Right ventricle myocardium inferior (tissue), 1 donor: ENCODE data around the gene BBOF1. TPM values are rescaled to one million over a fixed set of nuclear protein-coding genes. Genes with fewer than 3 reads are reported as not detected.
"Not testable (repeated sequence)": the region's sequence is repeated elsewhere in the genome, so short reads cannot be mapped to it uniquely, and the experiment has no call there.

ENCODE experiments used
- ATAC-seq: fragments of 200-7000 bp; cut with Tn5 transposase; one replicate; pipeline ENCODE4 v1.9.1; 2020; ENCODE audit warnings: mild to moderate bottlenecking, moderate library complexity
- DNase-seq: peaks from one replicate; pipeline ENCODE4 v3.0.0; 2021; ENCODE audit errors: missing footprints
- intact Hi-C: fragments of 100-400 bp; cut with DNase I; formaldehyde crosslinking; loops from one replicate; pipeline ENCODE4 v1.11.0; 2022
- long read RNA-seq: library from polyadenylated mRNA; unstranded; transcript quantifications from one replicate; pipeline ENCODE4 v2.0.0, GENCODE V29; 2021
- total RNA-seq: library from RNA; stranded (reverse); fragmentation: NEBNext Ultra II Directional; extraction: Animal tissue kit (Norgen Biotek cat#: 25700); gene quantifications from one replicate; pipeline ENCODE4 v1.2.1, GENCODE V29; 2021
- donor health status: DM: no; HTN: yes; CAD: no; lungs with severe emphysema.

BBOF1 gene
- total RNA-seq, result 3.0 TPM
- long read RNA-seq, partial matches to known transcripts, result 0 of 5 reads
- long read RNA-seq, other reads (novel, unspliced or antisense), result 5 of 5 reads

GRCh38 chr14:74018586-74019407, at the start of gene BBOF1, which contains the start of gene ENTPD5:
TSS of gene BBOF1 (plus strand) at chr14:74019349. CDS start at chr14:74019479, 130 bp downstream.
TSS of gene ENTPD5 (minus strand) at chr14:74019288. CDS start at chr14:73988102, 31,186 bp downstream.
- ATAC-seq (peak; percentile 99), DNase-seq (peak; percentile 92)
- intact Hi-C loops, result loop anchor here (1.0 to 2.0 kb wide), 2 partner anchors 66 to 68 kb away; partner anchors contain the start of genes ALDH6A1, COQ6, FAM161B and LIN52

- intact Hi-C loops, result no loop called here
- DNase-seq, result no peak
- ATAC-seq, result no peak
Measured at GRCh38 chr14:73973497-73973896, 45.7 kb upstream of the BBOF1 start.

GRCh38 chr14:73976125-73976524, 43.0 kb upstream of the BBOF1 start:
- DNase-seq (no peak), ATAC-seq (no peak)
- intact Hi-C loops, result no loop called here

- no peak for DNase-seq
- ATAC-seq, result no peak
- intact Hi-C loops, result no loop called here
Measured at GRCh38 chr14:73977896-73978295, 41.3 kb upstream of the BBOF1 start.

- ATAC-seq (no peak), DNase-seq (no peak)
- intact Hi-C loops, result no loop called here
Measured at GRCh38 chr14:73988065-73988464, 31.1 kb upstream of the BBOF1 start.

GRCh38 chr14:73988656-73989055, 30.5 kb upstream of the BBOF1 start:
- DNase-seq, ATAC-seq, intact Hi-C loops: not testable (repeated sequence)

- no peak for DNase-seq
- intact Hi-C loops, result no loop called here
- ATAC-seq, result no peak
Measured at GRCh38 chr14:73991092-73991491, 28.1 kb upstream of the BBOF1 start.

GRCh38 chr14:73994926-73995325, 24.2 kb upstream of the BBOF1 start:
- DNase-seq, intact Hi-C loops, ATAC-seq: not testable (repeated sequence)

- intact Hi-C loops, result no loop called here
- DNase-seq, result no peak
- no peak for ATAC-seq
Measured at GRCh38 chr14:73995977-73996378, 23.2 kb upstream of the BBOF1 start.

GRCh38 chr14:73996731-73997107, 22.4 kb upstream of the BBOF1 start:
- no peak for ATAC-seq
- intact Hi-C loops, result no loop called here
- DNase-seq, result no peak

GRCh38 chr14:73997108-73997943, 21.8 kb upstream of the BBOF1 start:
- no peak for DNase-seq
- no peak for ATAC-seq
- intact Hi-C loops, result no loop called here

GRCh38 chr14:73997944-73998447, 21.2 kb upstream of the BBOF1 start:
- ATAC-seq, result no peak

GRCh38 chr14:73998726-73999125, 20.4 kb upstream of the BBOF1 start:
- intact Hi-C loops, result no loop called here
- no peak for ATAC-seq
- no peak for DNase-seq

More at GRCh38 chr14:73997944-73998447, 21.2 kb upstream of the BBOF1 start:
- intact Hi-C loops, result no loop called here
- no peak for DNase-seq

GRCh38 chr14:74005664-74006063, 13.5 kb upstream of the BBOF1 start:
- DNase-seq, ATAC-seq, intact Hi-C loops: not testable (repeated sequence)

GRCh38 chr14:74008843-74009499, 10.2 kb upstream of the BBOF1 start:
- ATAC-seq (no peak), DNase-seq (no peak)
- intact Hi-C loops, result no loop called here

GRCh38 chr14:74014299-74014698, 4.8 kb upstream of the BBOF1 start:
- intact Hi-C loops, result no loop called here
- ATAC-seq (no peak), DNase-seq (no peak)

GRCh38 chr14:74015176-74015575, 4.0 kb upstream of the BBOF1 start:
- no peak for DNase-seq
- no peak for ATAC-seq
- intact Hi-C loops, result no loop called here

GRCh38 chr14:74015963-74016362, 3.2 kb upstream of the BBOF1 start:
- intact Hi-C loops, result no loop called here
- no peak for DNase-seq
- ATAC-seq, result no peak

GRCh38 chr14:74018174-74018585, 969 bp upstream of the BBOF1 start:
- intact Hi-C loops, result loop anchor here (2.0 kb wide), 1 partner anchor 67 kb away; the partner anchor contains the start of genes COQ6 and FAM161B
- DNase-seq (no peak), ATAC-seq (no peak)
